Activated naive CD4-positive, alpha-beta T cell treated with anti-CD3 and anti-CD28 coated beads for 36 hours (primary cell): ENCODE results near the gene TTC34. TPM values are rescaled to one million over a fixed set of nuclear protein-coding genes. Genes with fewer than 3 reads are reported as not detected.

Experiments used
- CTCF ChIA-PET: fragments of 350-600 bp; sonication (Branson Sonifier 250); formaldehyde crosslinking; loops from one replicate; lab custom pipeline; 2021; ENCODE audit warnings: antibody characterized with exemption; lab: Charles Lee
- DNase-seq: peaks from one replicate; pipeline ENCODE4 v3.0.0-alpha.2; 2020
- H3K27ac Mint-ChIP-seq: one replicate; pipeline ENCODE4 v1.8.0; 2021; ENCODE audit warnings: mild to moderate bottlenecking, mixed read lengths
- H3K27me3 Mint-ChIP-seq: one replicate; pipeline ENCODE4 v1.8.0; 2021; ENCODE audit warnings: low read depth, mixed read lengths
- H3K36me3 Mint-ChIP-seq: one replicate; pipeline ENCODE4 v1.8.0; 2021; ENCODE audit warnings: low read depth, mixed read lengths
- H3K4me1 Mint-ChIP-seq: one replicate; pipeline ENCODE4 v1.8.0; 2021; ENCODE audit warnings: low read depth, mixed read lengths
- H3K4me3 Mint-ChIP-seq: one replicate; pipeline ENCODE4 v1.8.0; 2021; ENCODE audit warnings: mild to moderate bottlenecking, moderate library complexity, mixed read lengths
- H3K9me3 Mint-ChIP-seq: one replicate; pipeline ENCODE4 v1.8.0; 2021; ENCODE audit warnings: mixed read lengths
- intact Hi-C: fragments of 100-400 bp; cut with micrococcal nuclease; formaldehyde crosslinking; loops from one replicate; pipeline ENCODE4 v1.15.1; 2023
- total RNA-seq, 2 experiments: library from RNA; stranded (reverse); gene quantifications; one replicate each; pipeline ENCODE4 v1.2.3, GENCODE V29; 2021

Gene TTC34
- total RNA-seq, 2 experiments from 2014 or later: 0.91 to 1.1 TPM

- intact Hi-C loops: no loop called here
- no peak for DNase-seq
- H3K4me3 Mint-ChIP-seq: no peak overlapping the region
- no peaks in the 10 kb centered on the region for H3K27me3 Mint-ChIP-seq
- peaks cover 1% of the 10 kb centered on the region for H3K36me3 Mint-ChIP-seq
- CTCF ChIA-PET: no interaction called here
- no peak overlapping the region for H3K27ac Mint-ChIP-seq
- peaks cover 16% of the 10 kb centered on the region for H3K4me1 Mint-ChIP-seq
- no peaks in the 10 kb centered on the region for H3K9me3 Mint-ChIP-seq
These were observed 209.8 kb downstream of the TTC34 start for GRCh38 chr1:2591581-2592261.

GRCh38 chr1:2591233-2591580, 210.3 kb downstream of the TTC34 start:
- peaks cover 16% of the 10 kb centered on the region for H3K4me1 Mint-ChIP-seq
- DNase-seq: no peak
- no peaks in the 10 kb centered on the region for H3K27me3 Mint-ChIP-seq
- H3K4me3 Mint-ChIP-seq: no peak overlapping the region
- H3K9me3 Mint-ChIP-seq: no peaks in the 10 kb centered on the region
- peaks cover 1% of the 10 kb centered on the region for H3K36me3 Mint-ChIP-seq
- H3K27ac Mint-ChIP-seq: no peak overlapping the region
- CTCF ChIA-PET: no interaction called here
- intact Hi-C loops: no loop called here

DNA sequence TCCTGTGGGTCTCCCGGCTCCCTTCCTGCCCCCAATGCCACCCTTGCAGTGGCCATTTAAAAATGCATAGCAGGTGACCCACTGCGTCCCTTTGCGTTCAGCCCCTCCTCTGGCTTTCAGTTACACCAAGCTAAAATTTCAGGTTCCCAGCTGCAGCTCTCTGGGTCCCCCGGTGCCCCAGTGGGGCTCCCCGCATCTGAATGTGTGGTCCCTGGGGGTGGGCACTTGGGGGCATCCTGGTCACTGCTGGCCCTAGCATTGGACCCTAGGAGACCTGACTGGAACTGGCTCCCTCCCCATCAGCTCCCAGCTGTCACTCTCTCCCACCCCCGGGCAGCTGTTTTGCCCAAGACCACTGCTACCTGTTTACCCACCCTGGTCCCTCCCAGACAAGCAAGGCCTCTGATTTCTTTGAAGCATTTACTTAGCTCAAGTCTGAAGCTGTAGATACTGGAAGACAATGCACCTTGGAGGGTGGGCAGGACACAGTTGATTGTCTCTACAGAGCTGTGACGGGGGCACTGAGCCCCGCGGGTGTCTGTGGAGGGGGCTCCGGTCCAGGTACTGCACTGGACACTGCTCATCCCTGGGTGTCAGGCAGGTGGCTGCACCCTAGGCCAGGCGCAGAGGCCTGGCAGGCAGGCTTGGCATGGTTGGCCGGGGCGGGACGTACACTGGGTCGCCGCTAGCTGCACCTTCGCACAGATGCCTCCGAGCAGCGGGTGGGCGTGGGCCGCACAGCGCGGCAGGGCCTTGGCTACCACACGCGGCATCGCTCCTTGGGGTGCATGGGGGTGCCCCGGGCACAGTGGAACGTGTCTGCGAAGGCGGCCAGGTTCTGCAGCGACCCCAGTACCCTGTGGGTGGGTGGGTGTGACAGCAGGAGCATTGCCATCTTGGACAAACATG, 211.0 kb downstream of the TTC34 start:
- Mint-ChIP-seq H3K4me3 (no peak overlapping the region), H3K36me3 (peaks cover 1% of the 10 kb centered on the region), H3K4me1 (peaks cover 16% of the 10 kb centered on the region), H3K9me3 (no peaks in the 10 kb centered on the region), H3K27me3 (no peaks in the 10 kb centered on the region), H3K27ac (no peak overlapping the region)
- intact Hi-C loops: no loop called here
- CTCF ChIA-PET: no interaction called here
- DNase-seq: no peak

GRCh38 chr1:2589431-2590232, 211.9 kb downstream of the TTC34 start:
- intact Hi-C loops: loop anchor here (10.0 kb wide), 1 partner anchor 295 kb away; no protein-coding TSS in a partner anchor
- no peaks in the 10 kb centered on the region for H3K9me3 Mint-ChIP-seq
- CTCF ChIA-PET: no interaction called here
- peaks cover 1% of the 10 kb centered on the region for H3K36me3 Mint-ChIP-seq
- H3K27ac Mint-ChIP-seq: no peak overlapping the region
- peaks cover 21% of the 10 kb centered on the region for H3K4me1 Mint-ChIP-seq
- DNase-seq: no peak
- no peak overlapping the region for H3K4me3 Mint-ChIP-seq
- no peaks in the 10 kb centered on the region for H3K27me3 Mint-ChIP-seq

DNA sequence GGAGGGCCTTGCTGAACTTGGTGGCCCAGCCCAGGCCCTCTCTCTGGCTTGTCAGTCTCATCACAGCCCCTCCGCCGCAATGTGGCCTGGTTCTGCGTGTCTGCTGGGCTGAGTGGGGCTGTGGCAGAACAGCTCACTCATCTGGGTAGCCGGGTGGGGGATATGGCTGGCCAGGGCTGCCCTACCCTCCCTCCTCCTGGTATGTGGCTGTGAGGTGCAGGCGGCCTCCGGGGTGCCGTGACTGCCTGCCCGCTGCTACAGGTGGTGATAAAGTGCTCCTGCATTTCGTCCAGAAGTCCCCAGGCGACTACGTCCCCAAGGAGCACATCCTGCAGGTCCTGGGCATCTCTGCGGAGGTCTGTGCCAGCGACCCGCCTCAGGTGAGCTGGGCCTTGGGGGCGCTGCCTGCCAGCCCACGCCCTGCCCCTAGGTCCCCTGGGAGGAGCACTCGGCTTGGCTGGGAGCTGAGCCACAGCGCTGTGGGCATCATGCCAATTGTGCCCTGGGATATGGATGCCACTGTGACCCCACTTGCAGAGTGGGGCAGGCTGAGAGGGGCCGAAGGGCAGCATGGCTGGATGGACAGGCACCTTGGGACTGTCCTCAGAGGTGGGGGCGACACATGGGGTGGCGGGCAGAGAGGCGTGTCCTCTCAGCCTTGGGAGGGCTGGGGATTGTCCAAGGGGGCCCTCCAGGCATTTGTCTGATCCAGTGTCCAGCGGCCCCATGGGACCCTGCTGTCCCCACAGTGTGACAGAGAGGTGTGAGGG, 212.6 kb downstream of the TTC34 start:
- peaks cover 29% of the 10 kb centered on the region for H3K4me1 Mint-ChIP-seq
- DNase-seq: no peak
- peaks cover 3% of the 10 kb centered on the region for H3K36me3 Mint-ChIP-seq
- no peak overlapping the region for H3K27ac Mint-ChIP-seq
- no peak overlapping the region for H3K4me3 Mint-ChIP-seq
- no peaks in the 10 kb centered on the region for H3K27me3 Mint-ChIP-seq
- intact Hi-C loops: loop anchor here (10.0 kb wide), 1 partner anchor 294 kb away; no protein-coding TSS in a partner anchor
- H3K9me3 Mint-ChIP-seq: no peaks in the 10 kb centered on the region
- CTCF ChIA-PET: no interaction called here

GRCh38 chr1:2587860-2588571, 213.5 kb downstream of the TTC34 start:
- intact Hi-C loops: loop anchor here (2.0 to 10.0 kb wide), 2 partner anchors 293 to 393 kb away; partner anchors contain the start of gene FAAP20
- H3K27ac Mint-ChIP-seq: no peak overlapping the region
- H3K4me1 Mint-ChIP-seq: peaks cover 37% of the 10 kb centered on the region
- no peak for DNase-seq
- no peaks in the 10 kb centered on the region for H3K27me3 Mint-ChIP-seq
- CTCF ChIA-PET: no interaction called here
- H3K36me3 Mint-ChIP-seq: peaks cover 3% of the 10 kb centered on the region
- no peaks in the 10 kb centered on the region for H3K9me3 Mint-ChIP-seq
- peak overlapping the region; percentile 80 for H3K4me3 Mint-ChIP-seq

DNA sequence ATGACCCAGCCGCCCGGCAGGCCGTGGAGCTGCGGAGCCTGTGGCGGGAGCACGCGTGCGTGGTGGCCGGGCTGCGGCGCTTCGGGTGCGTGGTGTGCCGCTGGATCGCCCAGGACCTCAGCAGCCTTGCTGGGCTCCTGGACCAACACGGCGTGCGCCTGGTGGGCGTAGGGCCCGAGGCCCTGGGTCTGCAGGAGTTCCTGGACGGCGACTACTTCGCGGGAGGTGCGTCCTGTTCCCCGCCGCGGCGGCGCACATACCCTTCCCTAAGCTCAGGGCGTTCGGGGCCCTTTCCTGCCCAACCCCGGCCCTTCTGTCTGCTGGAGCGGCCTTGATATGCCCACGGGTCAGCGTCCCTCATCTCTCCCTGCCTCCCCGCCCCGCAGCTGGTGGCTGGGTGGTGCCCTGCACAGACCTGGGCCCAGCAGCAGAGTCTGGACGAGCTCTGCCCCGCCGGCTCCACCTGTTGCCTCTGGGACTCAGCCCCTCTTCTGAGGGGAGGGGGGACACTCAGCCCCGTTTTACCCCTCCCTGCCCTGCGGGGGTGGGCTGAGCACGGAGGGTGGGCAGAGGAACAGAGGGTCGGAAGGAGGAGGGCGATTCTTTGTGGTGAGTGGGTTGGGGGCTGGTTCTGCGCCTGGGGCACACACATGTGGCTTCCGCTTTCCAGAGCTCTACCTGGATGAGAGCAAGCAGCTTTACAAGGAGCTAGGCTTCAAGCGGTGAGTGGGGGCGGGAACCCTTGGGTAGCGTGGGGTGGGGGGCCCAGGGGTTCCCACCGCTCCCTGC, 214.2 kb downstream of the TTC34 start:
- Mint-ChIP-seq H3K27ac (no peak overlapping the region), H3K9me3 (no peaks in the 10 kb centered on the region), H3K4me3 (peak overlapping the region; percentile 80), H3K27me3 (no peaks in the 10 kb centered on the region), H3K4me1 (peaks cover 41% of the 10 kb centered on the region), H3K36me3 (peaks cover 3% of the 10 kb centered on the region)
- peak; percentile 47 for DNase-seq
- CTCF ChIA-PET: interaction anchor here (1.0 kb wide), 1 partner anchor 392 kb away, joined by 3 read pairs; the partner anchor contains the start of gene FAAP20
- intact Hi-C loops: loop anchor here (2.0 to 10.0 kb wide), 2 partner anchors 292 to 392 kb away; partner anchors contain the start of gene FAAP20

GRCh38 chr1:2586154-2587070, 215.1 kb downstream of the TTC34 start, which contains the start of gene PRXL2B:
PRXL2B (plus strand) TSS chr1:2586777; CDS start chr1:2586886, 109 bp downstream.
- Mint-ChIP-seq H3K9me3 (no peaks in the 10 kb centered on the region), H3K36me3 (peaks cover 5% of the 10 kb centered on the region), H3K27me3 (no peaks in the 10 kb centered on the region), H3K27ac (peak within 1 kb of the TSS; percentile 91), H3K4me3 (peak within 1 kb of the TSS; percentile 80), H3K4me1 (peaks cover 46% of the 10 kb centered on the region)
- DNase-seq: peak; percentile 99
- intact Hi-C loops: loop anchor here (1.0 to 10.0 kb wide), 6 partner anchors 8 to 392 kb away; partner anchors contain the start of genes FAAP20, PANK4 and PEX10
- CTCF ChIA-PET: interaction anchor here (0.6 to 3.8 kb wide), 6 partner anchors 10 to 392 kb away, joined by 3 to 24 read pairs (median 4); partner anchors contain the start of genes FAAP20 and TNFRSF14
